Keratinocyte (primary cell): ENCODE data around the gene MS4A3. TPM values are rescaled to one million over a fixed set of nuclear protein-coding genes. Genes with fewer than 3 reads are reported as not detected.
"Not testable (repeated sequence)": the region's sequence is repeated elsewhere in the genome, so short reads cannot be mapped to it uniquely, and the experiment has no call there.

Experiments used
- DNase-seq: peaks from one replicate; pipeline ENCODE4 v3.0.0-alpha.2; 2011; ENCODE audit warnings: low read depth, missing footprints, low spot score
- FAIRE-seq: peaks from 2 replicates; lab custom pipeline; 2011; peaks lifted over from hg19 to GRCh38; lab: Jason Lieb, UNC
- H2AFZ ChIP-seq: 2 replicates; pipeline ENCODE4 v1.6.0; 2012; ENCODE audit warnings: low read length, control low read depth, inconsistent platforms; ENCODE audit not compliant: control insufficient read depth
- H3K27ac ChIP-seq: 2 replicates; pipeline ENCODE4 v1.5.1; 2011; ENCODE audit warnings: low read length; ENCODE audit not compliant: control insufficient read depth, insufficient read depth
- H3K27me3 ChIP-seq: 3 replicates; pipeline ENCODE4 v1.6.0; 2011; ENCODE audit warnings: low read length; ENCODE audit not compliant: control insufficient read depth, insufficient read depth; ENCODE audit errors: extremely low read depth
- H3K36me3 ChIP-seq, 2 experiments: 2 replicates in 1 of 2; 3 replicates in 1 of 2; pipeline ENCODE4 v1.5.1; 2011; ENCODE audit warnings: low read length in 2 of 2, mild to moderate bottlenecking in 1 of 2; ENCODE audit not compliant: control insufficient read depth in 2 of 2, insufficient read depth in 2 of 2; ENCODE audit errors: extremely low read depth in 1 of 2
- H3K4me1 ChIP-seq: 3 replicates; pipeline ENCODE4 v1.5.1; 2011; ENCODE audit warnings: low read length; ENCODE audit not compliant: control insufficient read depth, insufficient read depth; ENCODE audit errors: extremely low read depth
- H3K4me2 ChIP-seq: 3 replicates; pipeline ENCODE4 v1.6.0; 2011; ENCODE audit warnings: low read depth, low read length; ENCODE audit not compliant: control insufficient read depth, insufficient read depth; ENCODE audit errors: extremely low read depth
- H3K4me3 ChIP-seq, 3 experiments: fragments of 200-600 bp in 1 of 3; sonication (generic) in 1 of 3; 2 replicates in 2 of 3; 3 replicates in 1 of 3; pipeline ENCODE4 v1.5.1; 2011 to 2016; ENCODE audit warnings: low read length in 3 of 3, mild to moderate bottlenecking in 3 of 3, control low read depth in 2 of 3, inconsistent platforms in 1 of 3, low read depth in 1 of 3, mixed read lengths in 1 of 3, mixed run types in 1 of 3, moderate library complexity in 1 of 3; ENCODE audit not compliant: control insufficient read depth in 2 of 3, insufficient read depth in 2 of 3; ENCODE audit errors: extremely low read depth in 1 of 3
- H3K79me2 ChIP-seq: 2 replicates; pipeline ENCODE4 v1.6.0; 2012; ENCODE audit warnings: low read length; ENCODE audit not compliant: control insufficient read depth, insufficient read depth
- H3K9ac ChIP-seq: 3 replicates; pipeline ENCODE4 v1.6.0; 2011; ENCODE audit warnings: low read length; ENCODE audit not compliant: control insufficient read depth, insufficient read depth; ENCODE audit errors: extremely low read depth
- H3K9me1 ChIP-seq: 3 replicates; pipeline ENCODE4 v1.6.0; 2011; ENCODE audit warnings: low read length; ENCODE audit not compliant: control insufficient read depth, insufficient read depth; ENCODE audit errors: extremely low read depth
- H3K9me3 ChIP-seq: 2 replicates; pipeline ENCODE4 v1.5.1; 2012; ENCODE audit warnings: low read depth, low read length; ENCODE audit not compliant: control insufficient read depth
- H4K20me1 ChIP-seq: 3 replicates; pipeline ENCODE4 v1.6.0; 2011; ENCODE audit warnings: low read length; ENCODE audit not compliant: control insufficient read depth, insufficient read depth; ENCODE audit errors: extremely low read depth
- CTCF ChIP-seq, 3 experiments: IDR thresholded peaks in 1 of 3; conservative IDR thresholded peaks in 1 of 3; optimal IDR thresholded peaks in 1 of 3; 2 replicates in 2 of 3; 3 replicates in 1 of 3; pipeline versions ENCODE3 to v1.5.1; 2011; ENCODE audit warnings: low read length in 3 of 3, mild to moderate bottlenecking in 3 of 3, moderate library complexity in 2 of 3, control low read depth in 1 of 3, inconsistent platforms in 1 of 3; ENCODE audit not compliant: insufficient read depth in 2 of 3; ENCODE audit errors: extremely low read depth in 1 of 3
- EZH2 ChIP-seq: IDR thresholded peaks from one replicate; pipeline ENCODE4 v1.6.1; 2012; ENCODE audit warnings: inconsistent platforms, mild to moderate bottlenecking, low read length, moderate library complexity
- dilution Hi-C: fragments of 300-500 bp; cut with MboI; formaldehyde crosslinking; loops from one replicate; pipeline ENCODE4 v1.7.0; 2020; ENCODE audit warnings: low sequenced_read_pairs; ENCODE audit not compliant: extremely low pct_ligation_motif_present
- polyA plus RNA-seq, 5 experiments: library from polyadenylated mRNA; depleted of rRNA in 3 of 5; stranded (reverse) in 3 of 5; stranded (forward) in 1 of 5; unstranded in 1 of 5; fragments of >200 nt; gene quantifications; 1 replicate in 1 of 5; 2 replicates in 3 of 5; 3 replicates in 1 of 5; pipeline versions ENCODE4 v1.2.1 to v1.2.3, GENCODE V29; 2011 to 2012; ENCODE audit warnings: missing spikeins in 2 of 5, low read depth in 1 of 5, low replicate concordance in 1 of 5

Gene MS4A3
- polyA plus RNA-seq, 1 donor (not counting 4 experiments of a cell fraction or from before 2014, with no cell fraction given), result not detected

- Histone ChIP-seq H3K4me2 (no peak overlapping the region), H3K4me3 (no peak overlapping the region), H3K9me1 (no peaks in the 10 kb centered on the region), H3K27me3 (no peaks in the 10 kb centered on the region), H3K4me1 (no peaks in the 10 kb centered on the region), H3K36me3 (no peaks in the 10 kb centered on the region), H3K9ac (no peak overlapping the region), H3K27ac (no peak overlapping the region), H3K9me3 (no peaks in the 10 kb centered on the region), H4K20me1 (no peaks in the 10 kb centered on the region), H2AFZ (no peak overlapping the region), H3K79me2 (no peaks in the 10 kb centered on the region)
- DNase-seq (no peak), FAIRE-seq (no peak)
- TF ChIP-seq EZH2 (no peak), CTCF (optimal IDR thresholded peaks at IDR 0.05 in 1 of 3, IDR thresholded peaks at IDR 0.05 in 1 of 3, conservative IDR thresholded peaks at IDR 0.05 in 1 of 3; ENCODE audit: extremely low read depth in 1 of 3, insufficient read depth in 2 of 3, low read length in 3 of 3) (no peak)
- dilution Hi-C loops, result no loop called here
Observed at GRCh38 chr11:60069450-60069849, 13.0 kb downstream of the MS4A3 start.

GRCh38 chr11:60071644-60072043, 15.2 kb downstream of the MS4A3 start:
- DNase-seq, H3K9ac ChIP-seq, H3K27me3 ChIP-seq, H3K4me1 ChIP-seq, H3K36me3 ChIP-seq, H3K9me1 ChIP-seq, H3K4me3 ChIP-seq, H3K79me2 ChIP-seq, H3K9me3 ChIP-seq, H3K27ac ChIP-seq, H4K20me1 ChIP-seq, dilution Hi-C loops, FAIRE-seq, H2AFZ ChIP-seq, H3K4me2 ChIP-seq: not testable (repeated sequence)

- Histone ChIP-seq H3K4me2 (no peak overlapping the region), H3K9me1 (no peaks in the 10 kb centered on the region), H3K27me3 (no peaks in the 10 kb centered on the region), H3K27ac (no peak overlapping the region), H3K4me1 (no peaks in the 10 kb centered on the region), H3K4me3 (no peak overlapping the region), H3K9ac (no peak overlapping the region), H3K9me3 (no peaks in the 10 kb centered on the region), H2AFZ (no peak overlapping the region), H3K79me2 (no peaks in the 10 kb centered on the region), H3K36me3 (no peaks in the 10 kb centered on the region), H4K20me1 (no peaks in the 10 kb centered on the region)
- TF ChIP-seq EZH2 (no peak), CTCF (optimal IDR thresholded peaks at IDR 0.05 in 1 of 3, IDR thresholded peaks at IDR 0.05 in 1 of 3, conservative IDR thresholded peaks at IDR 0.05 in 1 of 3; ENCODE audit: extremely low read depth in 1 of 3, insufficient read depth in 2 of 3, low read length in 3 of 3) (no peak)
- FAIRE-seq (no peak), DNase-seq (no peak)
- dilution Hi-C loops, result no loop called here
Observed at GRCh38 chr11:60077216-60077817, 20.9 kb downstream of the MS4A3 start.
